Psoas muscle (tissue), 8 donors: ENCODE measurements around the gene PLXNA4. TPM values are rescaled to one million over a fixed set of nuclear protein-coding genes. Genes with fewer than 3 reads are reported as not detected.

ENCODE experiments used
- ATAC-seq, 4 donors: fragments of 200-7000 bp; cut with Tn5 transposase; one replicate each; pipeline ENCODE4 v1.9.1; 2020; ENCODE audit warnings: moderate library complexity in 3 of 4, mild to moderate bottlenecking in 2 of 4
- DNase-seq, 2 donors: peaks; one replicate each; pipeline ENCODE4 v3.0.0-alpha.2; 2020
- H3K27ac ChIP-seq: fragments of 200-600 bp; one replicate; pipeline ENCODE4 v1.8.0; 2022
- H3K27me3 ChIP-seq, 3 donors: fragments of 200-600 bp in 1 of 3; one replicate each; pipeline versions ENCODE4 v1.6.1 to v1.8.0; 2013 to 2022; ENCODE audit warnings: low read length in 2 of 3, mild to moderate bottlenecking in 2 of 3, moderate library complexity in 1 of 3; ENCODE audit not compliant: insufficient read depth in 3 of 3
- H3K36me3 ChIP-seq, 2 donors: fragments of 200-600 bp in 1 of 2; one replicate each; pipeline versions ENCODE4 v1.6.1 to v1.8.0; 2013 to 2022; ENCODE audit warnings: low read depth in 1 of 2, mild to moderate bottlenecking in 1 of 2, moderate library complexity in 1 of 2; ENCODE audit not compliant: insufficient read depth in 1 of 2
- H3K4me1 ChIP-seq: fragments of 200-600 bp; one replicate; pipeline ENCODE4 v1.8.0; 2022
- H3K4me3 ChIP-seq: fragments of 200-600 bp; one replicate; pipeline ENCODE4 v1.8.0; 2022; ENCODE audit warnings: mild to moderate bottlenecking
- H3K9me3 ChIP-seq: fragments of 200-600 bp; one replicate; pipeline ENCODE4 v1.8.0; 2022
- CTCF ChIP-seq: fragments of 200-600 bp; IDR thresholded peaks from one replicate; pipeline ENCODE4 v1.8.0; 2022; ENCODE audit warnings: antibody characterized with exemption
- WGBS, 3 donors: extraction: QIAGEN DNeasy Blood & Tissue Kit; methylation state at CpG; one replicate each; pipeline versions ENCODE4 v1.1.6 to v1.1.7; 2013; 5-methylcytosine and 5-hydroxymethylcytosine counted together
- intact Hi-C, 2 donors: fragments of 100-400 bp; cut with DNase I; formaldehyde crosslinking; loops; one replicate each; pipeline versions ENCODE4 v1.11.0 to v1.14.2; 2022
- polyA plus RNA-seq, 3 donors: library from polyadenylated mRNA; stranded (reverse); fragments of 200-250 nt; gene quantifications; one replicate each; pipeline ENCODE4 v1.2.3, GENCODE V29; 2013
- total RNA-seq, 4 donors: library from RNA; stranded (reverse); fragmentation: NEBNext Ultra II Directional in 2 of 4; extraction: Animal tissue kit (Norgen Biotek cat#: 25700) in 2 of 4; gene quantifications; one replicate each; pipeline versions ENCODE4 v1.2.1 to v1.2.4, GENCODE V29; 2021 to 2023
- donor health status: healthy with polysubstance abuse.
- donor health status: DM: no; HTN: no; CAD: no; lungs with moderate emphysema.
- donor health status: Bipolar disorder and iron deficiency.
- donor health status: healthy.
- donor health status: DM: yes; HTN: yes; CAD: no.
- donor health status: DM: no; HTN: no; CAD: no.
- donor health status: DM: no; HTN: no; CAD: no.
- donor health status: DM: yes; HTN: yes; CAD: no.

The PLXNA4 gene
- total and polyA plus RNA-seq, 7 donors, result 0.15 to 2.5 (median 0.88) TPM

- no peak for DNase-seq
- intact Hi-C loops, result no loop called here
- no peak overlapping the region for H3K4me3 ChIP-seq
- ATAC-seq, result no peak
- no peaks in the 10 kb centered on the region for H3K9me3 ChIP-seq
- no peak for TF ChIP-seq CTCF
- 92 to 100% (median 100%) methylated on average over 1 of the region's 1 CpG for WGBS, 3 donors
- no peak overlapping the region for H3K27ac ChIP-seq
- no peaks in the 10 kb centered on the region for H3K4me1 ChIP-seq
- no peaks in the 10 kb centered on the region for H3K36me3 ChIP-seq
- H3K27me3 ChIP-seq, result no peaks in the 10 kb centered on the region
Observed at GRCh38 chr7:132109769-132110168, 466.5 kb downstream of the PLXNA4 start.

GRCh38 chr7:132108563-132108962, 467.7 kb downstream of the PLXNA4 start:
- Histone ChIP-seq H3K4me1 (no peaks in the 10 kb centered on the region), H3K27ac (no peak overlapping the region), H3K36me3 (no peaks in the 10 kb centered on the region), H3K4me3 (no peak overlapping the region), H3K9me3 (no peaks in the 10 kb centered on the region), H3K27me3 (no peaks in the 10 kb centered on the region)
- 59 to 79% (median 77%) methylated on average over 4 of the region's 4 CpGs for WGBS, 3 donors
- intact Hi-C loops, result no loop called here
- DNase-seq, result no peak
- ATAC-seq, result no peak
- TF ChIP-seq CTCF, result no peak

GRCh38 chr7:132106491-132106890, 469.8 kb downstream of the PLXNA4 start:
- no peak for TF ChIP-seq CTCF
- intact Hi-C loops, result no loop called here
- H3K36me3 ChIP-seq, result no peaks in the 10 kb centered on the region

GRCh38 chr7:132105096-132105495, 471.2 kb downstream of the PLXNA4 start:
- intact Hi-C loops, result no loop called here
- DNase-seq, result no peak
- 73 to 75% (median 74%) methylated on average over 3 of the region's 3 CpGs for WGBS, 3 donors
- Histone ChIP-seq H3K27ac (no peak overlapping the region), H3K36me3 (no peaks in the 10 kb centered on the region), H3K4me1 (no peaks in the 10 kb centered on the region), H3K4me3 (no peak overlapping the region), H3K27me3 (no peaks in the 10 kb centered on the region), H3K9me3 (no peaks in the 10 kb centered on the region)
- ATAC-seq, result no peak
- TF ChIP-seq CTCF, result no peak

More at GRCh38 chr7:132106491-132106890, 469.8 kb downstream of the PLXNA4 start:
- no peaks in the 10 kb centered on the region for H3K9me3 ChIP-seq
- no peaks in the 10 kb centered on the region for H3K4me1 ChIP-seq
- H3K27ac ChIP-seq, result no peak overlapping the region
- ATAC-seq (no peak), DNase-seq (no peak)
- H3K27me3 ChIP-seq, result no peaks in the 10 kb centered on the region
- H3K4me3 ChIP-seq, result no peak overlapping the region
- 90 to 95% (median 92%) methylated on average over 7 of the region's 7 CpGs for WGBS, 3 donors

- Histone ChIP-seq H3K27ac (no peak overlapping the region), H3K4me3 (no peak overlapping the region), H3K27me3 (no peaks in the 10 kb centered on the region), H3K9me3 (no peaks in the 10 kb centered on the region), H3K36me3 (no peaks in the 10 kb centered on the region), H3K4me1 (no peaks in the 10 kb centered on the region)
- ATAC-seq, result no peak
- DNase-seq, result no peak
- intact Hi-C loops, result no loop called here
- no peak for TF ChIP-seq CTCF
- 52 to 69% (median 60%) methylated on average over 3 of the region's 3 CpGs for WGBS, 3 donors
Observed at GRCh38 chr7:132103718-132104117, 472.6 kb downstream of the PLXNA4 start.
